ENCODE data around the gene ZNF486. TPM values are rescaled to one million over a fixed set of nuclear protein-coding genes. Genes with fewer than 3 reads are reported as not detected.
A peak's percentile ranks its signal among the peaks of the same experiment; 100 is the strongest.

Gene ZNF486
- total and polyA plus RNA-seq, 2 experiments from 2014 or later = 25.4 to 37.6 TPM

- peaks cover 77% of the 10 kb centered on the region for H3K4me1 ChIP-seq (ENCODE audit: insufficient read depth)
- Mint-ChIP-seq H3K27me3 (ENCODE audit: insufficient read depth, low read depth, poor library complexity) (peaks cover 22% of the 10 kb centered on the region), H3K4me3 (peak overlapping the region; percentile 100), H3K4me1 (peaks cover 57% of the 10 kb centered on the region), H3K27ac (no peak overlapping the region; the same call in 1 of the 2 replicates), H3K9me3 (peaks cover 6% of the 10 kb centered on the region; the same call in 1 of the 3 replicates), H3K36me3 (ENCODE audit: low read depth) (peaks cover 75% of the 10 kb centered on the region)
- peak overlapping the region; percentile 89 for H3K4me2 ChIP-seq
- H3K36me3 ChIP-seq (ENCODE audit: insufficient read depth) = peaks cover 30% of the 10 kb centered on the region
- TF ChIP-seq POLR2AphosphoS5 (IDR thresholded peaks at IDR 0.05; ENCODE audit: low read depth) = no peak
- ATAC-seq = no peak
- H3F3A ChIP-seq (replicated peaks; ENCODE audit: low read depth) = peaks cover 11% of the 10 kb centered on the region
- no peaks in the 10 kb centered on the region for H3K9me2 ChIP-seq (ENCODE audit: insufficient read depth)
- peak overlapping the region; percentile 100 for H3K4me3 ChIP-seq
- DNase-seq (ENCODE audit: low spot score) = no peak
- no peaks in the 10 kb centered on the region for H3K27me3 ChIP-seq (ENCODE audit: insufficient read depth)
- peak overlapping the region; percentile 72 for H3K27ac ChIP-seq (ENCODE audit: low read depth)
- peaks cover 58% of the 10 kb centered on the region for H4K20me1 ChIP-seq (replicated peaks; ENCODE audit: insufficient read depth)
- peaks cover 81% of the 10 kb centered on the region for H3K79me2 ChIP-seq (replicated peaks; ENCODE audit: insufficient read depth)
- H2AFZ ChIP-seq = no peak overlapping the region
Observed at GRCh38 chr19:20235156-20235555, 68.1 kb downstream of the ZNF486 start.

GRCh38 chr19:20237773-20238623, 71.0 kb downstream of the ZNF486 start:
- peak overlapping the region; percentile 100 for H3K4me3 Mint-ChIP-seq
- Histone ChIP-seq H3K27ac (ENCODE audit: low read depth) (peak overlapping the region; percentile 93), H2AFZ (no peak overlapping the region), H3K27me3 (ENCODE audit: insufficient read depth) (no peaks in the 10 kb centered on the region), H3F3A (replicated peaks; ENCODE audit: low read depth) (peaks cover 6% of the 10 kb centered on the region), H4K20me1 (replicated peaks; ENCODE audit: insufficient read depth) (peaks cover 32% of the 10 kb centered on the region), H3K9me2 (ENCODE audit: insufficient read depth) (no peaks in the 10 kb centered on the region), H3K36me3 (ENCODE audit: insufficient read depth) (peaks cover 20% of the 10 kb centered on the region), H3K79me2 (replicated peaks; ENCODE audit: insufficient read depth) (peaks cover 52% of the 10 kb centered on the region), H3K4me3 (peak overlapping the region; percentile 100), H3K4me2 (peak overlapping the region; percentile 89), H3K4me1 (ENCODE audit: insufficient read depth) (peaks cover 53% of the 10 kb centered on the region)
- H3K4me1 Mint-ChIP-seq = peaks cover 39% of the 10 kb centered on the region
- peak overlapping the region; percentile 100 for H3K27ac Mint-ChIP-seq
- ATAC-seq (peak; percentile 94), DNase-seq (ENCODE audit: low spot score) (peak; percentile 99)
- peaks cover 22% of the 10 kb centered on the region for H3K27me3 Mint-ChIP-seq (ENCODE audit: insufficient read depth, low read depth, poor library complexity)
- peaks cover 6% of the 10 kb centered on the region; the same call in 2 of the 3 replicates for H3K9me3 Mint-ChIP-seq
- peaks cover 46% of the 10 kb centered on the region for H3K36me3 Mint-ChIP-seq (ENCODE audit: low read depth)
- TF ChIP-seq CTCF (conservative IDR thresholded peaks at IDR 0.05; ENCODE audit: low read depth in 2 of 2) (peak in 1 of 2 experiments; percentile 12; a peak in 2 of 4 replicates), CREB1 (CRISPR knock-in tag; IDR thresholded peaks at IDR 0.05; ENCODE audit: low read depth) (peak; percentile 63; the same call in 1 of the 2 replicates), POLR2AphosphoS5 (IDR thresholded peaks at IDR 0.05; ENCODE audit: low read depth) (peak; percentile 98), JUNB (IDR thresholded peaks at IDR 0.05; ENCODE audit: unreplicated experiment) (no peak)

- peaks cover 38% of the 10 kb centered on the region for H3K4me1 ChIP-seq (ENCODE audit: insufficient read depth)
- no peaks in the 10 kb centered on the region for H3K27me3 ChIP-seq (ENCODE audit: insufficient read depth)
- no peaks in the 10 kb centered on the region for H3K9me2 ChIP-seq (ENCODE audit: insufficient read depth)
- Mint-ChIP-seq H3K4me1 (peaks cover 33% of the 10 kb centered on the region), H3K9me3 (peaks cover 7% of the 10 kb centered on the region; the same call in 1 of the 3 replicates), H3K27ac (no peak overlapping the region), H3K36me3 (ENCODE audit: low read depth) (no peaks in the 10 kb centered on the region; the same call in 2 of the 3 replicates), H3K27me3 (ENCODE audit: insufficient read depth, low read depth, poor library complexity) (peaks cover 4% of the 10 kb centered on the region), H3K4me3 (no peak overlapping the region)
- no peaks in the 10 kb centered on the region for H3K79me2 ChIP-seq (replicated peaks; ENCODE audit: insufficient read depth)
- no peaks in the 10 kb centered on the region for H4K20me1 ChIP-seq (replicated peaks; ENCODE audit: insufficient read depth)
- no peak overlapping the region for H3K27ac ChIP-seq (ENCODE audit: low read depth)
- peaks cover 6% of the 10 kb centered on the region; the same call in 1 of the 2 replicates for H3F3A ChIP-seq (replicated peaks; ENCODE audit: low read depth)
- ATAC-seq = no peak
- peak overlapping the region; percentile 67; the same call in 1 of the 2 replicates for H2AFZ ChIP-seq
- H3K36me3 ChIP-seq (ENCODE audit: insufficient read depth) = no peaks in the 10 kb centered on the region
- H3K4me3 ChIP-seq = no peak overlapping the region
- no peak overlapping the region for H3K4me2 ChIP-seq
- DNase-seq (ENCODE audit: low spot score) = no peak
- TF ChIP-seq CTCF (conservative IDR thresholded peaks at IDR 0.05; ENCODE audit: low read depth in 2 of 2) (no peak), NANOG (IDR thresholded peaks at IDR 0.05; ENCODE audit: borderline replicate concordance) (no peak), ZNF331 (CRISPR knock-in tag; IDR thresholded peaks at IDR 0.05; ENCODE audit: low read depth) (no peak), EZH2 (IDR thresholded peaks at IDR 0.05; ENCODE audit: low read depth, unreplicated experiment) (no peak)
Observed at GRCh38 chr19:20243629-20244028, 76.6 kb downstream of the ZNF486 start.

All from GM23338 (cell line).